HCT116 (cell line): ENCODE data around the gene UPF3A.

Experiments
- CTCF ChIP-seq, 3 experiments: fragments of 200-600 bp in 1 of 3; sonication (generic) in 1 of 3; IDR thresholded peaks in 2 of 3; conservative IDR thresholded peaks in 1 of 3; 2 replicates each; pipeline ENCODE4 v1.5.1; 2012 to 2017; ENCODE audit warnings: low read depth in 2 of 3, low read length in 2 of 3, antibody characterized with exemption in 1 of 3, borderline replicate concordance in 1 of 3, control low read depth in 1 of 3, mild to moderate bottlenecking in 1 of 3, mixed read lengths in 1 of 3, mixed run types in 1 of 3, moderate library complexity in 1 of 3; ENCODE audit not compliant: insufficient read depth in 1 of 3
- EZH2 ChIP-seq: fragments of 200-600 bp; sonication (generic); IDR thresholded peaks from 2 replicates; pipeline ENCODE4 v1.6.1; 2017; ENCODE audit warnings: antibody characterized with exemption, mixed run types

GRCh38 chr13:114264886-114265611 lies 16.4 kb upstream of the UPF3A start:
- TF ChIP-seq CTCF (IDR thresholded peaks at IDR 0.05 in 2 of 3, conservative IDR thresholded peaks at IDR 0.05 in 1 of 3; ENCODE audit: borderline replicate concordance in 1 of 3, insufficient read depth in 1 of 3, low read depth in 2 of 3, low read length in 2 of 3) = no peak
- no peak for TF ChIP-seq EZH2
